Measurements from ENCODE around the gene ABCD4.

ABCD4 gene

DNA sequence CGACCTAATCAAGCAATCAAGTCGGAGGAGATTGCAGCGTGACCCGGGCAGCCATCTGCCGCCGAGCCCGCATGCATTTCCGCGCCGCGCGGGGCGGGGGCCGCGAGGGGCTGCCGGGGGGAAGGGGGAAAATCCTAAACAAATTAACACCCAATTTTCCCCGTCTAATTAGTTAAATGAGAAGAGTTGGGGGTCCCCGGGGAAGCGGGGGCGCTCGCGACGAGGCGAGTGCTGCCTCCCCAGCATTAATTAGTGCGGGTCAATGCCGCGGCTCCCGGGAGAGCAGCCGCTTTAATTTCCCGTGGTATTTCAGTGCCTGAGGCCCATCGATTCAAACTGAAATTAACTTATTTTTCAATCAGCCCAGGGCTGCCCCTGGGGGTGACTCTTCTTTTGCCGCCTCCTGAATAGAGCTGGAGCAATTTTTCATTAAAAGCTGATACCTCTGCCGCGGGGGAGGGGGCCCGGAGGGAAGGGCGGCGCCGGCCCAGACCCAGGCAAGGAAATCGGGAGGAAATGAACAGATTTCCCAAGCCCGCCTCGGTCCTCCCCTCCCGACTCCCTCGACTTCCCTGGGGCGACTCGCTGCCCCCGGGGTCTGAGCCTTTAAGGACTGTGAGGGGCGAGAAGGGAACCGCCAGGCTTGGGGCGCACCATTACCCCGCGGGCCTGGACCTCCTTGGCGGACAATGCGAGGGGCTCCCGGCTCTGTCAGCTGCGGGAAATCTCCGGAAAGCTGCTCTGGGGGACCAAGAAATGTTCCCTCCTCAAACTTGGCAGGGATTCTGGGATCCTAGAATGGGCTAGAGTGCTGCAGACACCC lies 44.6 kb downstream of the ABCD4 start:
- no peak for DNase-seq

- peak; percentile 73 for DNase-seq
Measured at GRCh38 chr14:74257078-74257940, 45.4 kb downstream of the ABCD4 start.

- no peak for DNase-seq
Measured at GRCh38 chr14:74255281-74255680, 47.5 kb downstream of the ABCD4 start.

DNA sequence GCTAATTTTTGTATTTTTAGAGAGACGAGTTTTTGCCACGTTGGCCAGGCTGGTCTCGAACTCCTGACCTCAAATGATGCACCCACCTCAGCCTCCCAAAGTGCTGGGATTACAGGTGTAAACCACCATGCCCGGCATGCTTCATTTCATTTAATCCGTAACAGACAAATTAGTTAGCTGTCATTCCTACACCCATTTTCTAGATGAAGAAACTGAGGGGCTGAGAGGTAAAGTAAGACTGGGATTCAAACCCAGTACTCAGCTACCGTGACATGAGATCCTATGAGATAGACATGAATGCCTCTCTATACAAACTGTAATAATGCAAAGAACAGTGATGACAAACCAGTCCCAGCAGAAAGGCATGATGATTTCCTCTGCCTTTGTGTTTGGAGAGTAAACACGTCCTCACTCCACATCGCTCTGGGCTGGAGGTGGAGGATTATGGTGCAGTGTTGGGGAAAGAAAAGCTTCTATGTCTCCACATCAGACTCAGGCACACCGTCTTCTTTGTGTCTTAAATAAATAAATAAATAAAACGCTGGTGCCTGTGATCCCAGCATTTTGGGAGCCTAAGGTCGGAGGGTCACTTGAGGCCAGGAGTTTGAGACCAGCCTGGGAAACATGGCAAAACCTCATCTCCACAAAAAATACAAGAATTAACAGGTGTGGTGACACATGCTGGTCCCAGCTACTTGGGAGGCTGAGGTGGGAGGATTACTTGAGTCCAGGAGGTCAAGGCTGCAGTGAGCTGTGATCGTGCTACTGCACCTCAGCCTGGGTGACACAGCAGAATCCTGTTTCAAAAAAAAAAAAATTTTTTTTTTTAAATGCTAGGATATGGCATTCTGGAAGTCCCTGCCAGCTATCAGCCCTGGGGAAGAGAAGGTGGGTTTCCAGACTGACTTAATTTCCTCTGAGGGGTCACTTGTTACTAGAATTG lies 53.0 kb downstream of the ABCD4 start:
- DNase-seq: no peak

GRCh38 chr14:74248017-74248416 lies 54.7 kb downstream of the ABCD4 start:
- no peak for DNase-seq

GRCh38 chr14:74246542-74246941 lies 56.2 kb downstream of the ABCD4 start:
- DNase-seq: no peak

GRCh38 chr14:74245292-74245691 lies 57.4 kb downstream of the ABCD4 start:
- DNase-seq: no peak

GRCh38 chr14:74244115-74244514 lies 58.6 kb downstream of the ABCD4 start:
- no peak for DNase-seq

GRCh38 chr14:74243051-74243450 lies 59.7 kb downstream of the ABCD4 start:
- DNase-seq: no peak

- no peak for DNase-seq
Measured at GRCh38 chr14:74242780-74243042, 60.0 kb downstream of the ABCD4 start.

DNA sequence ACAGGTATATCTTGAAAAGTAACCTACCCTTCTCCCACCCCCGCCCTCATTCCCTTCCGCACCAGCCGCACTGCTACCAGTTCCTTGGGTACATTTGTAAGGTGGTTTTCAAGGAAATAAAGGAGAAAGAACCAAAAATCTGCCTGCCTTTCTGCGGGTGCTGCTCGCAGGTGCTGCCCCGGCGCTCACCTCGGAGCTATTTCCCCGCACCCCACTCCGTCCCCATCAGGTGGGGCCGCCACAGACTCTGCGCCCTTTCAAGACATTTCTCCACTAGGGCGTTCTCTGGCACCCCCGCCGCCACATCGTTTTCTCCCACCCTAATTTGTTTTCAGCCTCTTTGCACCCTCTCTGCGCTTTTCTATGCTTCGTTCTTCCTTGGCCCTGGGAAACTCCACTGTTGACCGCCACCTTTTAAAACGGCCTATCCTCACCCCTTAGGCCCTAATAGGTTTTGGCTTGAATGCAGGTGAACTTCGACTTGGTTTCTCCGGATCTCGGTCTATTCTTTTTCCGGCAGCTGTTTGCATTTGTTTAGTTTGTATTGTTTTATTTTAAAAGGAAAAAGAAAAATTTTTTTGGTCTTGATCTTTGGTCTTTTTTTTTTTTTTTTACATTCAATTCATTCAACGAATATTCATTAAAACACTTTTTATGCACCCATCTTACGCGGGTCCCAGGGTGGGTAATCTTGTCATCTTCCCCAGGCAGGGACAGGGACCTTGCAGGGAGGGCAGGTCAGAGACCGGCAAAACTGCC lies 60.5 kb downstream of the ABCD4 start:
- DNase-seq: no peak

DNA sequence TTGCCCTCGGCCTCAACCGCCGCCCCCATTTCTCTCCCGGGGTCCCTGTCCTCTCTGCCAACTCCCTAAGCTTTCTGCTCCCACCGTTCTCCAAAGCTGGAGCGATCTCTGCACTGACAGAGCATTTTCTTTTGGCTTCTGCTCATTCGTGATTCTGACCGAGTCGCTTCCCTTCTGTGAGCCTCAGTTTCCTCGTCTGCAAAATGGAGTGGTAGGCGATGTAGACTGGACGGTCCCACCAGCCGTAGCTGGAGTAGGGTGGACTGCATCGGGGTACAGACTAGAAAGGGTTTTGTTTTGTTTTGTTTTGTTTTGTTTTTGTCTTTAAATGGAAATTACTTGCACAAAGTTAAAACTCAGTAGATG lies 61.1 kb downstream of the ABCD4 start:
- no peak for DNase-seq

- DNase-seq: peak; percentile 60
Measured at GRCh38 chr14:74240794-74241651, 61.7 kb downstream of the ABCD4 start.

DNA sequence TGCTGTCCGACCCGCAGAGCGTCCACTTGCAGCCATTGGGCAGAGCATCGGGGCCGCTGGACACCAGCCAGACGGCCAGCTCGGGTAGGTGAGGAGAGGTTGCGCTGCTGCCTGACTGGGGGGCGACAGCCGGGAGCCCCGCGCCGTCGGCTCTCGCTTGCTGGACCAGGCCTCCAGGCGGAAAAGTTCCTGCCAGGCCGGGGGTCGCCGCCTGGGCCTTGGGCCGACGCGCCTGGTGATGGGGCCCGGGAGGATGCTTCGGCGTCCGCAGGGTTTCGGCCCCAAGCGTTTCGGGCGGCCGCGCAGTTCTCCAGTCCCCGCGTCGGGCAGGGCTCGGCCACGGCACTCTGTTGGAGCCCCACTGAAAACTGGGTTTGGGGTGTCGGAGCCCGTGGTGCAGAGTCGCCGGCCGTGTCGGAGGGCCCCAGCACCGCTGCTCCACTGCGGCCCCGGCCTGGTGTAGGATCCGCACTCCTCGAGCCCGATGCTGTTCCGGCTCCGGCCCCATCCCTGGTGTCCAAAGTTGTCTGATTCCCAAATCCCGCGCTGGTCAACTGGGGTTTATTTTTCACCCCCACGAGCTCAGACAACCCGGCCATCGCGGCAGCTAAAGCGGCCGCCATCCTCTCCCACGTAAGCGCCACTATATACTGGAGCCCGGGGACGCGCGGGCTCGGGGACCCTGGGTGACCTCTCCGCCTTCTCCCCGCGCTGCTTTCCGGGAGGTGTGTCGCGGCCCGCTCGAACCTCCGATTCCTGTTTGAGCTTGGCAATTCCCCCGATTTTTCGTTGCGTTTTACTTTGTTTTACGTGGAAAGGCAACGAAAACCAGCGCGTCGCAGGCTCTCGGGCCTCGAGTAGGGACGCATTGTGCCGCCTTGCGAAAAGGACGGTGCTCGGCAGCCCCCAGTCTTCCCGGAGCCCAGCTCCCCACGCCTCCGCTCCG lies 62.6 kb downstream of the ABCD4 start:
- DNase-seq: peak; percentile 58

- no peak for DNase-seq
Measured at GRCh38 chr14:74238974-74239847, 63.5 kb downstream of the ABCD4 start, which contains the start of gene VSX2. Gene VSX2, plus strand, starts transcription at chr14:74239449. Its CDS starts 113 bp downstream, at chr14:74239562.

- no peak for DNase-seq
Measured at GRCh38 chr14:74237441-74237840, 65.3 kb downstream of the ABCD4 start.
